Stimulated activated CD4-positive, alpha-beta T cell treated with anti-CD3 and anti-CD28 coated beads, Interleukin-1b, Interleukin-23, amount 100 ng/mL, for 4 hours (primary cell): Measurements from ENCODE around the gene C19orf67.
"Not testable (repeated sequence)": the region's sequence is repeated elsewhere in the genome, so short reads cannot be mapped to it uniquely, and the experiment has no call there.

Source experiments
- DNase-seq, 2 donors: peaks; one replicate each; pipeline ENCODE4 v3.0.0-alpha.2; 2020; ENCODE audit warnings: low read depth in 2 of 2

Gene C19orf67

GRCh38 chr19:14056741-14057356 is 28.7 kb downstream of the C19orf67 start:
- no peak for DNase-seq

DNA sequence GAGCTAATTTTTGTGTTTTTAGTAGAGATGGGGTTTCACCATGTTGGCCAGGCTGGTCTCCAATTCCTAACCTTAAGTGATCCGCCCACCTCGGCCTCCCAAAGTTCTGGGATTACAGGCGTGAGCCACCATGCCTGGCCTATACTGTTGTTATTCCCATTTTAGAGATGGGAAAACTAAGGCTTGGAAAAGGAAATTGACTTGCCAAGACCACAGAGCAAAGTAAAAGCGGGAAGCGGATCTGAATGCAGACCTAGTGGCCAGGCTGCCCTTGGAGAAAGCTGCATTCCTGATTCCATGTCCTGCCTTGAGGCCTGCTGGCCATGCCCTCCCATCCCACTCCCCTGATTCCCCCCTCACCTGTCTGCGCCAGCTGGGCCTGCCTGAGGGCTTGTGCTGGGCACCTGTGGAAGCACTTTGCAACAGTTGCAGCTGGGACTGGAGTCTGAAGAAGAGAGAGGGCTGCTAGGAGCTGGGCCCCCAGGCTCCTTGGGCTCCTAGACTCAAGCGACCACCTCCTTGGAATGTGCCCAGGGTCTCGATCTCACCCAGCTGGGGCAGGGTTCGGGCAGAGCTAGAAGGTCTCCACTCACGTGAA is 29.4 kb downstream of the C19orf67 start:
- DNase-seq = no peak

DNA sequence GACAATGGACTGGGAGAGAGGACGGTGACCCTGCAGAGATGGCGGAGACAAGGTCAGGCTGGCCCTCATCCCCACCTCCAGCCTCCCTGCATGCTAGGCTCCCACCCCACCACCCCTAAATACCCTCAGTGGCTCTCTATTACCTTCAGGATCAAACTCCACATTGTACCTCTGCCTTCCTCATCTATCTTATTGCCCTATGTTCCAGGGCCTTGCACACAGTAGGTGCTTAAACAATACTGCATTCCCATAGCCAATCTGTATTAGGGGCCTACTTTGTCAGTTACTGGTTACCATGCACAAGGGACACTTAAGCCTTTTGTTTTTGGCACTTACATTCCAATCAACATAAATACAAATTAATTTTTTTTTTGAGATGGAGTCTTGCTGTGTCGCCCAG is 30.2 kb downstream of the C19orf67 start:
- no peak for DNase-seq

DNA sequence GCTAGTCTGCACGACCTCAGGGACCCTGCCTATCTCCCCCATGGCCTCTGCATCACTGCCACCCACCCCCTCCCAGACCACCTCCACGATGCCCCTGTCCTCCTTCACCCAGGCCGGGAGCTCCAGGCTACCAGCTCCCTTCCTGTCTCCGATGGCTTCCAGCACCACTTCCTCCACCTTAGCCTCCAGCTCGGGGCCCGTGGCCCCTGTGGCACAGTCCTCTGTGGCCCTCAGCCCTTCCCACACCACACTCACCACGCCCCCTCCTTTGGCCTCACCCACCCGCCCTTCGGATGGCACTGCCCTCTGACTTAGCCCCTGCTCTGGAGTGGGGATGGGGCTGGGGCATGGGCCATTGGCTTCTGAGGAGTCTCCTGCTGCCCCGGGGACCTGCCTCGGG is 30.9 kb downstream of the C19orf67 start:
- no peak for DNase-seq

DNA sequence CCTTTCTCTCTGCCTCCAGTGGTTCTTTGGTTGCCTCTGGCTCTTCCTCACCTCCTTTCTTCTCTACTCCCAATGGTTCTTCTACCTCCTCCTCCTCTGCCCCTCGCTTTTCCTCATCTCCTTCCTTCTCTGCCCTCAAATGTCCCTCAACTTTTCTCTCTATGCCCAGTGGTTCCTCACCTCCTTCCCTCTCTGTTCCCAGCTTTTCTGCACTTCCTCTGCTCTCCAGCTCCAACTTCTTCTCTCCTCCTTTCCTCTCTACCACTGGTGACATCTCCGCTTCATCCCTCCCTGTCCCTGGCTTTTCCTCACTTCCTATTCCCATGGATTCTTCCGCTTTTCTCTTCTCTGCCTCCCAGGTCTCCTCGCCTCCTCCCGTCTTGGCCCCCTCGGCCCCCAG is 31.5 kb downstream of the C19orf67 start:
- no peak for DNase-seq

DNA sequence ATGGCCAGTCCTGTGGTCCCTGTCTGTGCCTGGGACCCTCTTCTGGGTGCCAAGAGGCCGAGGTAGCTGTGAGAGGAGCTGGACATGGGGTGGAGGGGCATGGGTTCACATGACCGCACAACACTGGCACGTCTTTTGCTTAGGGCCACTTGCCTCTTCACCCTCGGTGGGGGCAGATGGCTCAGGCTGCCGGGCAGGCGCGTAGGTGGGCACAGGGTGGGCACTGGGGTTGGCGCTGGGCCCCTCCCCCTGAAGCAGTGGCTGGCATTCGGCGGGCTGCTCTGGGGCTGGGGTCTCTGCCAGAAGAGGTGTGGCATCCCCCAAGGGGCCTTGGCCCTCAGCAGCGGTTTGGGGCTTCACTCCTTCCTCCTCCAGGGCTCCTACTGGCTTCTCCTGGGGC is 32.1 kb downstream of the C19orf67 start:
- DNase-seq = no peak

DNA sequence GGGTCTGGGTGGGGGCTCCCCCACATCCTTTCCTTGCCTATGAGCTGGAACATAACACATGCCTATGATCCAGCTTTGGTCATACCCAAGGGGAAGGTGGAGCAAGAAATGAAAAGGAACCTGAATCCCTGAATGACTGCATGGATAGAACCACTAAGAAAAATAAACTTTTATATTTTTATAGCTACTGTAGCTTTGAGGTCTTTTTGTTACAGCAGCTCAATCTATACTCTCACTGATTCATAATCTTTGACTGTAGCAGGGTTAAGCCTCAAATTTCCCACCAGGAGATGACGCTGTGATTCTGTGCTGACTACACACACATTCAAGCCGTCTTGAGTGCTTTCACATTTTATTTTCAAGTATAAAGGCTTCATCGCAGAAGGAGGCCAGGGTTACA is 32.6 kb downstream of the C19orf67 start:
- no peak for DNase-seq

GRCh38 chr19:14052470-14052869 is 33.1 kb downstream of the C19orf67 start:
- DNase-seq = no peak

DNA sequence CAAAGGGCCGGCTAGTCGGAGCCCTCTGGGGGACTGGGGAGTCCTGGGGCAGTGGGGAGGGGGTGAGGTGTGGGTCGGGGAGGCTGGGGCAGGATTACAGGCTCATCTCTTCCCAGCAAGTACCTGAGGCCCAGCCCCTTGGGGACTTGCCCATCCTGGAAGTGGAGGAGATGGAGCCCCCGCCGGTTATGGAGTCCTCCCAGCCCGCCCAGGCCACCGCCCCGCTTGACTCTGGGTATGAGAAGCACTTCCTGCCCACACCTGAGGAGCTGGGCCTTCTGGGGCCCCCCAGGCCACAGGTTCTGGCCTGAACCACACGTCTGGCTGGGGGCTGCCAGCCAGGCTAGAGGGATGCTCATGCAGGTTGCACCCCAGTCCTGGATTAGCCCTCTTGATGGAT is 33.6 kb downstream of the C19orf67 start:
- DNase-seq = no peak

DNA sequence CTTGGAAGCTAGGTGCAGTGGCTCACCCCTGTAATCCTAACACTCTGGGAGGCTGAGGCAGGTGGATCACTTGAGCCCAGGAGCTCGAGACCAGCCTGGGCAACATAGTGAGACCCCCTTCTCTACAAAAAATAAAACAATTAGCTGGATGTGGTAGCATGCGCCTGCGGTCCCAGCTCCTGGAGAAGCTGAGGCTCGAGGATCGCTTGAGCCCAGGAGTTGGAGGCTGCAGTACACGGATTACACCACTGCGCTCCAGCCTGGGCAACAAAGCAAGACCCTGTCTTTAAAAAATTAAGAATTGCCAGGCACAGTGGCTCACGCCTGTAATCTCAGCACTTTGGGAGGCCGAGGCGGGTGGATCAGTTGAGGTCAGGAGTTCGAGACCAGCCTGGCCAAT is 34.6 kb downstream of the C19orf67 start:
- not testable (repeated sequence) for DNase-seq

DNA sequence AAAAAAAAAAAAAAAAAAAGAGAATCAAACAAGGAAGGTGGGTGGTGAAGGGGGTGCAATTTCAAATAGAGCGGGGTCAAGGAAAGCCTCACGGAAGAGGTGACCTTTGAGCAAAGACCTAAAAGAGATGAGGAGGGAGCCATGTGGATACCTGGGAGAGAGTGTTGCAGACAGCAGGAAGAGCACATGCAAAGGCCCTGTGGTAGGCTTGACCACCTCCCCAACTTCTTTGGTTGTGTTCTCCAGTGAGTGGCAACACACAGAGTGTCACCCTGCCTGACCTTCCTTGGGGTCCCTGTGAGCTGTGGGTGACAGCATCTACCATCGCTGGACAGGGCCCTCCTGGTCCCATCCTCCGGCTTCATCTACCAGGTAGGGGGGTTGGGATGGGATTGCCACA is 35.1 kb downstream of the C19orf67 start:
- no peak for DNase-seq

DNA sequence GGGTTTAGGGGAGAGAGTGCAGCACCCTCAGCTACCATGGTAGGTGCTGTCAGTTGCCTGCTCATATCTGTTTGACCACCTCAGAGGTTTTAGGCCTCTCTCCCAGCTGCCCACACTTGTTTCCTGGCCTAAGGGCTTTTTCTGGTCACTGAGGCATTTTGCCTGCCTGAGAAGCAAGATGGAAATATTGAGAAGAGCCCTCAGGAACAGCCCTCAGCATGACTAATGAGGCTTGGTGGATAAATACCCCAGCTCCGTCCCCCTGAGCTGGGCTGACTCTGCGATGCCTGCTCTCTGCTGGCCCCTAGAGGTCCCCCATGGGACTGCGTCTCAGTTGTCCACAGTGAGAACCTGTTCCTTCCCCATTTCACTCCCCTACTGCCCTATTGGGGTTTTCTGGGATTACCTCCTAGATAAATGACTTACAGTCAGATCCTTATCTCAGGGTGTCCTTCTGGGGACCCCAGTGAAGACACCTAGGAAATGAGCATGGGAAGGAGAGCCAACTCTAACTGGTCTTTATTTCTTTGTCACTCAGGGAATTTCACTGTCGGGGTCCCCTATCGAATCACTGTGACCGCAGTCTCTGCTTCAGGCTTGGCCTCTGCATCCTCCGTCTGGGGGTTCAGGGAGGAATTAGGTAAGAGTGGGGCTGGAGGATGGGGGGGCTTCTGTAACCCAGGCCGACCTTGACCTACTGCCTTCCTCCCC is 37.0 kb downstream of the C19orf67 start:
- peak; percentile 75 to 76 for DNase-seq

DNA sequence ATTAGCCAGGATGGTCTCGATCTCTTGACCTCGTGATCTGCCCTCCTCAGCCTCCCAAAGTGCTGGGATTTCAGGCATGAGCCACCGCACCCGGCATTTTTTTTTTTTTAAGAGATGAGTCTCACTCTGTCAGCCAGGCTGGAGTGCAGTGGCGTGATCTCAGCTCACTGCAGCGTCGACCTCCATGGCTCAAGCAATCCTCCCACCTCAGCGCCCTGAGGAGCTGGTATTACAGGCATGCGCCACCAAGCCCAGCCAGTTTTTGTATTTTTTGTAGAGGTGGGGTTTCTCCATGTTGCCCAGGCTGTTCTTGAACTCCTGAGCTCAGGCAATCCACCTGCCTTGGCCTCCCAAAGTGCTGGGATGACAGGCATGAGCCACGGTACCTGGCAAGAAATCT is 37.7 kb downstream of the C19orf67 start:
- DNase-seq = not testable (repeated sequence)

GRCh38 chr19:14042659-14043608 is 42.6 kb downstream of the C19orf67 start:
- DNase-seq = not testable (repeated sequence)

DNA sequence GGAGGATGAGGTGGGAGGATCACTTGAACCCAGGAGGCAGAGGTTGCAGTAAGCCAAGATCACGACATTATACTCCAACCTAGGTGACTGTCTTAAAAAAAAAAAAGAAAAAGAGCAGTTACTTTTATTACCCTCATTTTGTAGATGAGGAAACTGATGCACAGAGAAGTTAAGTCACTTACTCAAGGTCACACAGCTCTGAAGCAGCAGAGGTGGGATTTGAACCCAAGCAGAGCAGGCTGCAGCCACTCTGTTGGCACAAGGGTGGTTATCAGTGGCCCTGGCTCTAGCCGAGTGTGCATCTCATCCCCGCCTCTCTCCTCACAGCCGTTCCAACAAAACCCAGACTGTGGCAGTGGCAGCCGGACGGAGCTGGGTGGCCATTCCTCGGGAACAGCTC is 46.4 kb downstream of the C19orf67 start:
- no peak for DNase-seq

GRCh38 chr19:14035706-14036105 is 49.9 kb downstream of the C19orf67 start:
- no peak for DNase-seq

DNA sequence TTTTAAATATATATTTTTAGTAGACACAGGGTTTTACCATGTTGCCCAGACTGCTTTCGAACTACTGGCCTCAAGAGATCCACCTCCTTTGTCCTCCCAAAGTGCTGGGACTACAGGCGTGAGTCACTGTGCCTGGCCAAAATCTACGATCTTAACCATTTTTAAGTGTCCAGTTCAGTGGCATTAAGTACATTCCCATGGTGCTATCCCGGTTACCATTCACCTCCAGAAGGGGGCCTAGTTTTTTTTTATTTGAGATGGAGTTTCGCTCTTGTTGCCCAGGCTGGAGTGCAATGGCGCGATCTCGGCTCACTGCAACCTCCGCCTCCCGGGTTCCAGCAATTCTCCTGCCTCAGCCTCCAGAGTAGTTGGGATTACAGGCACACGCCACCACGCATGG is 50.4 kb downstream of the C19orf67 start:
- DNase-seq = not testable (repeated sequence)

GRCh38 chr19:14033946-14034345 is 51.6 kb downstream of the C19orf67 start:
- no peak for DNase-seq

DNA sequence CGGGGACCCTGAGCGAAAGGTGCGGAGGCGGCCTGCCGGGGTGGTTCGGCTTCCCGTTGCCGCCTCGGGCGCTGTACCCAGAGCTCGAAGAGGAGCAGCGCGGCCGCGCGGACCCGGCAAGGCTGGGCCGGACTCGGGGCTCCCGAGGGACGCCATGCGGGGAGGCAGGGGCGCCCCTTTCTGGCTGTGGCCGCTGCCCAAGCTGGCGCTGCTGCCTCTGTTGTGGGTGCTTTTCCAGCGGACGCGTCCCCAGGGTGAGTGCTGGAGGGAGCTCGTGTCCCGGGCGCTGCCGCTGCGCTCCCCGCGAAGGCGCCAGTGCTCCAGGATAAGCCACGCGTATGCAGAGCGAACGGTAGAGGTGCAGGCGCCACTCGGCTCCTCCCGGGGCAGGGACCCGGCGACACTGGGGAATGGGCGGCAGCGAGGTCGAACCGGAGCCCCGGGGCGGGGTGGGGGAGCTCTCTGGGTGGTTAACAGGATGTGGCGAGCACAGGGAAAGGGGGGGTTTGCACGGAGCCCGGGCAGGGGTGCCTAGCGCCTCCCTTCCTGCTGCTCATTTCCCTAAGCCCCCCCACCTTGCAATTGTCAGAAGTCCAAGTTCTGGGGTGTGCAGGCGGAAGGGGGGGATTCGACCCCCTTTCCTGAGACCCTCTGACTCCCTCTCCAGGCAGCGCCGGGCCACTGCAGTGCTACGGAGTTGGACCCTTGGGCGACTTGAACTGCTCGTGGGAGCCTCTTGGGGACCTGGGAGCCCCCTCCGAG is 53.7 kb downstream of the C19orf67 start, which contains the start of gene IL27RA:
Gene IL27RA, plus strand, starts transcription at position 44 of the 762 bp plus-strand sequence. Its CDS starts 111 bp downstream, at position 155.
- DNase-seq = peak; percentile 78 to 82
